ENCODE results near the gene RASSF5. TPM values are rescaled to one million over a fixed set of nuclear protein-coding genes. Genes with fewer than 3 reads are reported as not detected.

RASSF5 gene
- total RNA-seq, 2 donors from 2014 or later, result 0.20 to 0.26 TPM

DNA sequence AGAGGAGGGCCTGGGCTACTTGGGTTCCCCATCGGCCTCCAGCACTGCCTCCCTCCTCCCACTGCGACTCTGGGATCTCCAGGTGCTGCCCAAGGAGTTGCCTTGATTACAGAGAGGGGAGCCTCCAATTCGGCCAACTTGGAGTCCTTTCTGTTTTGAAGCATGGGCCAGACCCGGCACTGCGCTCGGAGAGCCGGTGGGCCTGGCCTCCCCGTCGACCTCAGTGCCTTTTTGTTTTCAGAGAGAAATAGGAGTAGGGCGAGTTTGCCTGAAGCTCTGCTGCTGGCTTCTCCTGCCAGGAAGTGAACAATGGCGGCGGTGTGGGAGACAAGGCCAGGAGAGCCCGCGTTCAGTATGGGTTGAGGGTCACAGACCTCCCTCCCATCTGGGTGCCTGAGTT, 80.6 kb downstream of the RASSF5 start:
- DNase-seq, result no peak
- Mint-ChIP-seq H3K4me1 (peaks cover 3% of the 10 kb centered on the region), H3K27ac (no peak overlapping the region), H3K4me3 (no peak overlapping the region), H3K9me3 (no peaks in the 10 kb centered on the region), H3K27me3 (ENCODE audit: insufficient read depth) (no peaks in the 10 kb centered on the region), H3K36me3 (ENCODE audit: low read depth) (peaks cover 13% of the 10 kb centered on the region)
- Histone ChIP-seq H3K4me1 (ENCODE audit: control insufficient read depth, insufficient read depth, low read length) (no peaks in the 10 kb centered on the region), H3K9me3 (ENCODE audit: control insufficient read depth, low read length) (no peaks in the 10 kb centered on the region), H3K27ac (ENCODE audit: low read depth, low read length) (peak overlapping the region; percentile 42), H3K27me3 (ENCODE audit: control insufficient read depth, insufficient read depth, low read length, poor library complexity, severe bottlenecking) (no peaks in the 10 kb centered on the region), H3K9ac (ENCODE audit: extremely low read depth, low read length, poor library complexity, severe bottlenecking) (no peak overlapping the region), H3K36me3 (ENCODE audit: control insufficient read depth, insufficient read depth, low read length) (peaks cover 30% of the 10 kb centered on the region), H3K4me3 (ENCODE audit: low read length) (no peak overlapping the region)
- TF ChIP-seq, protein P1, sequence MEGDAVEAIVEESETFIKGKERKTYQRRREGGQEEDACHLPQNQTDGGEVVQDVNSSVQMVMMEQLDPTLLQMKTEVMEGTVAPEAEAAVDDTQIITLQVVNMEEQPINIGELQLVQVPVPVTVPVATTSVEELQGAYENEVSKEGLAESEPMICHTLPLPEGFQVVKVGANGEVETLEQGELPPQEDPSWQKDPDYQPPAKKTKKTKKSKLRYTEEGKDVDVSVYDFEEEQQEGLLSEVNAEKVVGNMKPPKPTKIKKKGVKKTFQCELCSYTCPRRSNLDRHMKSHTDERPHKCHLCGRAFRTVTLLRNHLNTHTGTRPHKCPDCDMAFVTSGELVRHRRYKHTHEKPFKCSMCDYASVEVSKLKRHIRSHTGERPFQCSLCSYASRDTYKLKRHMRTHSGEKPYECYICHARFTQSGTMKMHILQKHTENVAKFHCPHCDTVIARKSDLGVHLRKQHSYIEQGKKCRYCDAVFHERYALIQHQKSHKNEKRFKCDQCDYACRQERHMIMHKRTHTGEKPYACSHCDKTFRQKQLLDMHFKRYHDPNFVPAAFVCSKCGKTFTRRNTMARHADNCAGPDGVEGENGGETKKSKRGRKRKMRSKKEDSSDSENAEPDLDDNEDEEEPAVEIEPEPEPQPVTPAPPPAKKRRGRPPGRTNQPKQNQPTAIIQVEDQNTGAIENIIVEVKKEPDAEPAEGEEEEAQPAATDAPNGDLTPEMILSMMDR (conservative IDR thresholded peaks at IDR 0.05), result no peak
- 92 to 94% methylated on average over 8 to 14 of the region's 14 CpGs for WGBS, 2 experiments (ENCODE audit: insufficient coverage in 1 of 2, insufficient read length in 1 of 2)

DNA sequence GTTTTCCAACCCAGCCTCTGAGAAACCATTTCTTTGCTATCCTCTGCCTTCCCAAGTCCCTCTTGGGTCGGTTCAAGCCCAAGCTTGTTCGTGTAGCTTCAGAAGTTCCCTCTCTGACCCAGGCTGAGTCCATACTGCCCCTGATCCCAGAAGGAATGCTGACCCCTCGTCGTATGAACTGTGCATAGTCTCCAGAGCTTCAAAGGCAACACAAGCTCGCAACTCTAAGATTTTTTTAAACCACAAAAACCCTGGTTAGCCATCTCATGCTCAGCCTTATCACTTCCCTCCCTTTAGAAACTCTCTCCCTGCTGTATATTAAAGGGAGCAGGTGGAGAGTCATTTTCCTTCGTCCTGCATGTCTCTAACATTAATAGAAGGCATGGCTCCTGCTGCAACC, 81.2 kb downstream of the RASSF5 start:
- TF ChIP-seq, protein P1 (conservative IDR thresholded peaks at IDR 0.05), result no peak
- Mint-ChIP-seq H3K27ac (no peak overlapping the region), H3K36me3 (ENCODE audit: low read depth) (peaks cover 13% of the 10 kb centered on the region), H3K27me3 (ENCODE audit: insufficient read depth) (no peaks in the 10 kb centered on the region), H3K4me3 (no peak overlapping the region), H3K4me1 (peaks cover under 1% of the 10 kb centered on the region), H3K9me3 (no peaks in the 10 kb centered on the region)
- no peaks in the 10 kb centered on the region for H3K27me3 ChIP-seq (ENCODE audit: control insufficient read depth, insufficient read depth, low read length, poor library complexity, severe bottlenecking)
- 87 to 93% methylated on average over 5 to 6 of the region's 6 CpGs for WGBS, 2 experiments (ENCODE audit: insufficient coverage in 1 of 2, insufficient read length in 1 of 2)
- peak overlapping the region; percentile 42 for H3K27ac ChIP-seq (ENCODE audit: low read depth, low read length)
- no peak overlapping the region for H3K9ac ChIP-seq (ENCODE audit: extremely low read depth, low read length, poor library complexity, severe bottlenecking)
- H3K36me3 ChIP-seq (ENCODE audit: control insufficient read depth, insufficient read depth, low read length), result peaks cover 35% of the 10 kb centered on the region
- H3K9me3 ChIP-seq (ENCODE audit: control insufficient read depth, low read length), result no peaks in the 10 kb centered on the region
- H3K4me3 ChIP-seq (ENCODE audit: low read length), result no peak overlapping the region
- DNase-seq, result no peak
- no peaks in the 10 kb centered on the region for H3K4me1 ChIP-seq (ENCODE audit: control insufficient read depth, insufficient read depth, low read length)

DNA sequence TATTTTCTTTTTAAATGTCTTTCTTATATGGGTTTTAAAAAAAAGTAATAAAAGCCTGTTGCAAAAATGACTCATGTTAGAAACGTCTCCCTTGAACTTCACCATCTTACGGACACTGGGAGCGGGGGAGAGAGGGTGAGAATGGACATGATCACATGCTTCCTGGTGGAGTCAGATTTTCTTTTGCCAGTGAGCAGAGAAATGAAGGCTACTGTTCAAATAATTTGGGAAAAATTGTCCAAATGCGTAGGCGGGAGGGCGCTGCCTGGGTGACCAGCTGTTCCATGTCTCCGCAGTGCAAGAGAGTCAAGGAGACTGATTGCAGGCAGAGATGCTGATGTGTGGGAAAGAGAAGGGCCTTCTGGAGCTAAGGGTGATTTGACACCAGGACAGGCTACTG, 81.9 kb downstream of the RASSF5 start:
- WGBS, 2 experiments (ENCODE audit: insufficient coverage in 1 of 2, insufficient read length in 1 of 2), result 91 to 94% methylated on average over 5 to 7 of the region's 7 CpGs
- H3K9me3 ChIP-seq (ENCODE audit: control insufficient read depth, low read length), result no peaks in the 10 kb centered on the region
- H3K27me3 Mint-ChIP-seq (ENCODE audit: insufficient read depth), result no peaks in the 10 kb centered on the region
- peaks cover 40% of the 10 kb centered on the region for H3K36me3 ChIP-seq (ENCODE audit: control insufficient read depth, insufficient read depth, low read length)
- no peaks in the 10 kb centered on the region for H3K27me3 ChIP-seq (ENCODE audit: control insufficient read depth, insufficient read depth, low read length, poor library complexity, severe bottlenecking)
- no peak overlapping the region for H3K4me3 Mint-ChIP-seq
- TF ChIP-seq, protein P1 (conservative IDR thresholded peaks at IDR 0.05), result no peak
- no peak for DNase-seq
- no peaks in the 10 kb centered on the region for H3K4me1 ChIP-seq (ENCODE audit: control insufficient read depth, insufficient read depth, low read length)
- no peak overlapping the region for H3K9ac ChIP-seq (ENCODE audit: extremely low read depth, low read length, poor library complexity, severe bottlenecking)
- H3K4me1 Mint-ChIP-seq, result no peaks in the 10 kb centered on the region
- H3K4me3 ChIP-seq (ENCODE audit: low read length), result no peak overlapping the region
- peaks cover 17% of the 10 kb centered on the region for H3K36me3 Mint-ChIP-seq (ENCODE audit: low read depth)
- H3K9me3 Mint-ChIP-seq, result no peaks in the 10 kb centered on the region
- H3K27ac ChIP-seq (ENCODE audit: low read depth, low read length), result no peak overlapping the region
- no peak overlapping the region for H3K27ac Mint-ChIP-seq
